Sigmoid colon (tissue), 4 donors: ENCODE data around the gene POT1.

ENCODE experiments used
- CTCF ChIP-seq, 4 experiments: fragments of 450-650 bp in 3 of 4; fragments of 200-600 bp in 1 of 4; IDR thresholded peaks; one replicate each; pipeline ENCODE4 v1.5.1; 2016 to 2019; ENCODE audit warnings: antibody characterized with exemption in 4 of 4, mild to moderate bottlenecking in 3 of 4, moderate library complexity in 2 of 4
- EP300 ChIP-seq, 4 donors: sonication (generic); formaldehyde crosslinking; IDR thresholded peaks; one replicate each; pipeline ENCODE4 v1.6.1; 2017; ENCODE audit warnings: antibody characterized with exemption in 4 of 4
- POLR2AphosphoS5 ChIP-seq, 4 donors: sonication (generic); formaldehyde crosslinking; IDR thresholded peaks; one replicate each; pipeline ENCODE4 v1.6.1; 2017; ENCODE audit warnings: antibody characterized with exemption in 4 of 4

- no peak for TF ChIP-seq CTCF (IDR thresholded peaks at IDR 0.05)
- TF ChIP-seq POLR2AphosphoS5 (IDR thresholded peaks at IDR 0.05): no peak
- no peak for TF ChIP-seq EP300 (IDR thresholded peaks at IDR 0.05)
Measured at GRCh38 chr7:124909808-124910207, 19.8 kb downstream of the POT1 start.
